Measurements from ENCODE around the gene GAS7. TPM values are rescaled to one million over a fixed set of nuclear protein-coding genes. Genes with fewer than 3 reads are reported as not detected.

GAS7 gene
- total RNA-seq, 2 donors from 2014 or later, result 6.3 to 22.9 TPM

DNA sequence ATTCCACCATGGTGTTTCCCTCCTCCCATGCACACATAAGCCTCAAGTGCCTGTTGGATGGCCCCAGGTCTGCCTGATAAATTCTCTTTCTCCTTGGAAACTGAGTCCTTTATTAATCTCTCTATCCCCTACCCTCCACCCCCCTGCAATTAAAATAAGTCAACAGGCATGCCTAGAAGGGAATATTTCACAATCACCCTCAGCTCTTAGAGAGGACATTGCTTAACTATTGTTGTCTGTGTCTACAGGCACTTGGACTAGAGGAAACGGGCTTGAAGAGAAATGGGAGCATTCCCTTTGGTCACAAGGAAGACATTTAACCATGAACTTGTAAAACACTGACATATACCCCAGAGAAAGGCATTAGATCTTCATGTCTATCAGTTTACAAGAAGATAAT is 332.8 kb downstream of the GAS7 start:
- intact Hi-C loops (cut with DNase I, micrococcal nuclease), result no loop called here
- DNase-seq, result no peak
- no peak for ATAC-seq

- DNase-seq, result no peak
- intact Hi-C loops (cut with DNase I, micrococcal nuclease), result no loop called here
- no peak for ATAC-seq
Observed at GRCh38 chr17:9862949-9863348, 335.5 kb downstream of the GAS7 start.

DNA sequence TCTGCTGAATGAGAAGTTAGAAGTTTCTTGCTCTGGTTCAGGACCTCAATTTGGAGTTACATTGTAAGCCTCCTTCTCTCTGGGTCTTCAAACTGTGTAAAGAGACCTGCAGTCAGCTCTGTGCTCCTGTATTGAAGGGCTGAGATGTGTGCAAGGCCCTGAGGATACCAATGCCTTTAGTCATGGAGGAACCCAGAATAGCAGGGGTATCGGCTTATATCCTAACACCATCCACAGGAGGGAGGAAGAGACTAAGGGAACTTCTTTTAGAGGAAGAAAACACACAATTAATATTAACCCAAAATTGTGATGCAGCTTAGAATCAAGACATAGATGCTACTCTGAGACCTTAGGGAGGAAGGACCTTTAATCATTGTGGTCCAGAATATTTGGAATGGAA is 336.2 kb downstream of the GAS7 start:
- intact Hi-C loops (cut with DNase I, micrococcal nuclease), result no loop called here
- ATAC-seq (no peak), DNase-seq (no peak)

DNA sequence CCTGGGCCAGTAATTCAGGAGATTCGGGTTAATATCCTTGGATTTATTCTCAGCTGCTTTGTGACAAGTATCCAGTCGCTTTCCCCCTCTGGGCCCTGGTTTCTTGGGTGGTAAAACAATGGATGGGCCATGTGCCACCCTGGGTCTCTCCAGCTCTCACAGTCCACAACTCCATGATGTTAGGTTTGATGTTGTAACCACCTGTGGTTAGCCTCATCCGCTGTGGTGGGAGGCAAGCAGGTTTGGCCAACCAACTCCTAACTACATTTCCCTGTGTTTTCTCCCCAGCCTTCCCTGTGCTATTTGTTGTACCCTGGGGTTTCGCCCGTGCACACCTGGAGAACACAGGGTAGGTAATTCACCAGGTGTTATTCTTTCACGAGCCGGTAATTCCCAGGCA is 337.6 kb downstream of the GAS7 start:
- ATAC-seq (no peak), DNase-seq (no peak)
- intact Hi-C loops (cut with DNase I, micrococcal nuclease), result no loop called here

Other genes starting within 250 kb of the GAS7 start
- gene MYH13, start 174.4 kb upstream of the GAS7 start, total RNA-seq, result under 1 TPM in 1 of 2 donors, not detected in 1; 0.03 TPM
- not detected for gene MYH8, start 223.3 kb upstream of the GAS7 start, total RNA-seq